Neural progenitor cell (in vitro differentiated cells): ENCODE measurements around the gene NTM.

Source experiments
- EZH2 ChIP-seq: fragments of 200-600 bp; sonication (generic); IDR thresholded peaks from 2 replicates; pipeline ENCODE4 v1.6.1; 2017; ENCODE audit warnings: antibody characterized with exemption, mild to moderate bottlenecking, moderate library complexity
- TF ChIP-seq, protein P1 (sequence below): fragments of 200-600 bp; sonication (generic); IDR thresholded peaks from 2 replicates; pipeline ENCODE4 v1.5.1; 2017; ENCODE audit warnings: antibody characterized with exemption, mild to moderate bottlenecking

- no peak for TF ChIP-seq EZH2
- TF ChIP-seq, protein P1, sequence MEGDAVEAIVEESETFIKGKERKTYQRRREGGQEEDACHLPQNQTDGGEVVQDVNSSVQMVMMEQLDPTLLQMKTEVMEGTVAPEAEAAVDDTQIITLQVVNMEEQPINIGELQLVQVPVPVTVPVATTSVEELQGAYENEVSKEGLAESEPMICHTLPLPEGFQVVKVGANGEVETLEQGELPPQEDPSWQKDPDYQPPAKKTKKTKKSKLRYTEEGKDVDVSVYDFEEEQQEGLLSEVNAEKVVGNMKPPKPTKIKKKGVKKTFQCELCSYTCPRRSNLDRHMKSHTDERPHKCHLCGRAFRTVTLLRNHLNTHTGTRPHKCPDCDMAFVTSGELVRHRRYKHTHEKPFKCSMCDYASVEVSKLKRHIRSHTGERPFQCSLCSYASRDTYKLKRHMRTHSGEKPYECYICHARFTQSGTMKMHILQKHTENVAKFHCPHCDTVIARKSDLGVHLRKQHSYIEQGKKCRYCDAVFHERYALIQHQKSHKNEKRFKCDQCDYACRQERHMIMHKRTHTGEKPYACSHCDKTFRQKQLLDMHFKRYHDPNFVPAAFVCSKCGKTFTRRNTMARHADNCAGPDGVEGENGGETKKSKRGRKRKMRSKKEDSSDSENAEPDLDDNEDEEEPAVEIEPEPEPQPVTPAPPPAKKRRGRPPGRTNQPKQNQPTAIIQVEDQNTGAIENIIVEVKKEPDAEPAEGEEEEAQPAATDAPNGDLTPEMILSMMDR = no peak
These were observed 45.4 kb upstream of the NTM start for GRCh38 chr11:131324921-131325570.
